Natural killer cell treated with Interleukin-12 subunit alpha and Interleukin-12 subunit beta and Interleukin-15 and Interleukin-18, amount 100 ng/mL, for 72 hours (primary cell): ENCODE measurements around the gene TSPEAR. TPM values are rescaled to one million over a fixed set of nuclear protein-coding genes. Genes with fewer than 3 reads are reported as not detected.

Experiments used
- ATAC-seq, 2 donors: fragments of 150-1000 bp; cut with Tn5 transposase in 1 of 2; sonication (Bioruptor Pico), chemical (Tn5 transposase) in 1 of 2; 2 replicates each; pipeline ENCODE4 v1.10.0; 2021
- DNase-seq: peaks from one replicate; pipeline ENCODE4 v3.0.0; 2022; ENCODE audit warnings: low spot score
- H3K27ac Mint-ChIP-seq, 2 donors: 1 replicate in 1 of 2; 2 replicates in 1 of 2; pipeline ENCODE4 v1.8.0; 2022; ENCODE audit warnings: mixed read lengths in 2 of 2, mild to moderate bottlenecking in 1 of 2, moderate library complexity in 1 of 2
- H3K27me3 Mint-ChIP-seq, 2 donors: 1 replicate in 1 of 2; 2 replicates in 1 of 2; pipeline ENCODE4 v1.8.0; 2022; ENCODE audit warnings: mixed read lengths in 2 of 2
- H3K36me3 Mint-ChIP-seq: one replicate; pipeline ENCODE4 v1.8.0; 2022; ENCODE audit warnings: mixed read lengths
- H3K4me1 Mint-ChIP-seq, 2 donors: 1 replicate in 1 of 2; 2 replicates in 1 of 2; pipeline ENCODE4 v1.8.0; 2022; ENCODE audit warnings: low read depth in 2 of 2, mixed read lengths in 2 of 2, mild to moderate bottlenecking in 1 of 2
- H3K4me3 Mint-ChIP-seq: one replicate; pipeline ENCODE4 v1.8.0; 2022; ENCODE audit warnings: mixed read lengths
- H3K9me3 Mint-ChIP-seq: 2 replicates; pipeline ENCODE4 v1.8.0; 2022; ENCODE audit warnings: mixed read lengths
- total RNA-seq, 2 donors: library from RNA; stranded (reverse); gene quantifications; one replicate each; pipeline ENCODE4 v1.2.3, GENCODE V29; 2022

Gene TSPEAR
- total RNA-seq, 2 donors from 2014 or later, result not detected

GRCh38 chr21:44734026-44734745 lies 22.8 kb upstream of the TSPEAR start:
- Mint-ChIP-seq H3K9me3 (no peaks in the 10 kb centered on the region), H3K27ac (no peak overlapping the region), H3K4me1 (no peaks in the 10 kb centered on the region), H3K4me3 (no peak overlapping the region), H3K27me3 (peaks cover 6 to 11% of the 10 kb centered on the region in 2 donors), H3K36me3 (no peaks in the 10 kb centered on the region)
- DNase-seq, result no peak
- ATAC-seq, result no peak

GRCh38 chr21:44732956-44733355 lies 21.6 kb upstream of the TSPEAR start:
- Mint-ChIP-seq H3K27ac (no peak overlapping the region), H3K4me3 (no peak overlapping the region), H3K9me3 (no peaks in the 10 kb centered on the region), H3K36me3 (no peaks in the 10 kb centered on the region), H3K27me3 (peaks cover 6 to 11% of the 10 kb centered on the region in 2 donors), H3K4me1 (no peaks in the 10 kb centered on the region)
- ATAC-seq (no peak), DNase-seq (no peak)

- Mint-ChIP-seq H3K9me3 (no peaks in the 10 kb centered on the region), H3K27ac (no peak overlapping the region), H3K4me1 (no peaks in the 10 kb centered on the region), H3K27me3 (peaks cover 6 to 13% of the 10 kb centered on the region in 2 donors), H3K4me3 (no peak overlapping the region), H3K36me3 (no peaks in the 10 kb centered on the region)
- ATAC-seq (no peak), DNase-seq (peak; percentile 39)
These were observed 20.9 kb upstream of the TSPEAR start for GRCh38 chr21:44732263-44732662.

GRCh38 chr21:44730951-44731579 lies 19.7 kb upstream of the TSPEAR start:
- no peak for DNase-seq
- Mint-ChIP-seq H3K27me3 (peaks cover 9 to 14% of the 10 kb centered on the region in 2 donors), H3K36me3 (no peaks in the 10 kb centered on the region), H3K4me3 (no peak overlapping the region), H3K9me3 (no peaks in the 10 kb centered on the region), H3K27ac (no peak overlapping the region), H3K4me1 (no peaks in the 10 kb centered on the region)
- ATAC-seq, result no peak

GRCh38 chr21:44730028-44730395 lies 18.6 kb upstream of the TSPEAR start:
- no peaks in the 10 kb centered on the region for H3K9me3 Mint-ChIP-seq
- ATAC-seq (no peak), DNase-seq (peak; percentile 25)
- H3K4me1 Mint-ChIP-seq, result no peaks in the 10 kb centered on the region
- H3K27me3 Mint-ChIP-seq, result peaks cover 14 to 18% of the 10 kb centered on the region in 2 donors
- H3K27ac Mint-ChIP-seq, result no peak overlapping the region
- H3K36me3 Mint-ChIP-seq, result no peaks in the 10 kb centered on the region
- H3K4me3 Mint-ChIP-seq, result no peak overlapping the region

GRCh38 chr21:44729336-44730027 lies 18.1 kb upstream of the TSPEAR start:
- Mint-ChIP-seq H3K4me1 (no peaks in the 10 kb centered on the region), H3K9me3 (no peaks in the 10 kb centered on the region), H3K36me3 (no peaks in the 10 kb centered on the region), H3K4me3 (no peak overlapping the region), H3K27me3 (peaks cover 14 to 18% of the 10 kb centered on the region in 2 donors), H3K27ac (no peak overlapping the region)
- DNase-seq (peak; percentile 57), ATAC-seq (no peak)

GRCh38 chr21:44728716-44729115 lies 17.3 kb upstream of the TSPEAR start:
- no peaks in the 10 kb centered on the region for H3K9me3 Mint-ChIP-seq
- ATAC-seq (no peak), DNase-seq (no peak)
- H3K27me3 Mint-ChIP-seq, result peaks cover 14 to 21% of the 10 kb centered on the region in 2 donors
- H3K36me3 Mint-ChIP-seq, result no peaks in the 10 kb centered on the region
- no peaks in the 10 kb centered on the region for H3K4me1 Mint-ChIP-seq
- H3K27ac Mint-ChIP-seq, result no peak overlapping the region
- H3K4me3 Mint-ChIP-seq, result no peak overlapping the region

- Mint-ChIP-seq H3K36me3 (no peaks in the 10 kb centered on the region), H3K27me3 (peaks cover 19 to 27% of the 10 kb centered on the region in 2 donors), H3K4me3 (no peak overlapping the region), H3K4me1 (peaks cover 5 to 6% of the 10 kb centered on the region in 2 donors), H3K9me3 (no peaks in the 10 kb centered on the region), H3K27ac (no peak overlapping the region)
- peak; percentile 58 for DNase-seq
- no peak for ATAC-seq
These were observed 16.4 kb upstream of the TSPEAR start for GRCh38 chr21:44727757-44728156.

GRCh38 chr21:44727321-44727720 lies 15.9 kb upstream of the TSPEAR start:
- Mint-ChIP-seq H3K4me3 (no peak overlapping the region), H3K27ac (no peak overlapping the region), H3K27me3 (peaks cover 22 to 31% of the 10 kb centered on the region in 2 donors), H3K9me3 (no peaks in the 10 kb centered on the region), H3K36me3 (no peaks in the 10 kb centered on the region), H3K4me1 (peaks cover 7 to 9% of the 10 kb centered on the region in 2 donors)
- ATAC-seq (no peak), DNase-seq (peak; percentile 42)

GRCh38 chr21:44726826-44727225 lies 15.5 kb upstream of the TSPEAR start:
- peak; percentile 40 for DNase-seq
- Mint-ChIP-seq H3K4me1 (peaks cover 7 to 9% of the 10 kb centered on the region in 2 donors), H3K36me3 (no peaks in the 10 kb centered on the region), H3K9me3 (no peaks in the 10 kb centered on the region), H3K4me3 (no peak overlapping the region), H3K27me3 (peaks cover 22 to 29% of the 10 kb centered on the region in 2 donors), H3K27ac (no peak overlapping the region)
- ATAC-seq, result no peak

- DNase-seq, result peak; percentile 56
- peaks cover 7 to 9% of the 10 kb centered on the region in 2 donors for H3K4me1 Mint-ChIP-seq
- H3K4me3 Mint-ChIP-seq, result no peak overlapping the region
- no peak for ATAC-seq
- H3K27ac Mint-ChIP-seq, result no peak overlapping the region
- no peaks in the 10 kb centered on the region for H3K9me3 Mint-ChIP-seq
- no peaks in the 10 kb centered on the region for H3K36me3 Mint-ChIP-seq
- peaks cover 28 to 30% of the 10 kb centered on the region in 2 donors for H3K27me3 Mint-ChIP-seq
These were observed 13.6 kb upstream of the TSPEAR start for GRCh38 chr21:44724926-44725325.

GRCh38 chr21:44724196-44724595 lies 12.8 kb upstream of the TSPEAR start:
- Mint-ChIP-seq H3K4me3 (no peak overlapping the region), H3K27me3 (peaks cover 33 to 38% of the 10 kb centered on the region in 2 donors), H3K36me3 (no peaks in the 10 kb centered on the region), H3K9me3 (no peaks in the 10 kb centered on the region), H3K4me1 (peaks cover 7 to 9% of the 10 kb centered on the region in 2 donors), H3K27ac (no peak overlapping the region)
- ATAC-seq (peak in 1 of 2 donors; percentile 9), DNase-seq (peak; percentile 41)

GRCh38 chr21:44723177-44724131 lies 12.1 kb upstream of the TSPEAR start:
- ATAC-seq (peak; percentile 15 to 33), DNase-seq (peak; percentile 57)
- Mint-ChIP-seq H3K4me3 (peak overlapping the region; percentile 22), H3K36me3 (no peaks in the 10 kb centered on the region), H3K9me3 (no peaks in the 10 kb centered on the region), H3K27ac (no peak overlapping the region), H3K27me3 (peaks cover 39 to 45% of the 10 kb centered on the region in 2 donors), H3K4me1 (peaks cover 7 to 9% of the 10 kb centered on the region in 2 donors)
